Activated CD8-positive, alpha-beta memory T cell treated with anti-CD3 and anti-CD28 coated beads, Interleukin-2, amount 50 U/mL, for 24 hours (primary cell): Measurements from ENCODE around the gene OR8H3.
"Not testable (repeated sequence)": the region's sequence is repeated elsewhere in the genome, so short reads cannot be mapped to it uniquely, and the experiment has no call there.

Experiments used
- DNase-seq: peaks from one replicate; pipeline ENCODE4 v3.0.0-alpha.2; 2020; ENCODE audit errors: extremely low read depth

The OR8H3 gene

DNA sequence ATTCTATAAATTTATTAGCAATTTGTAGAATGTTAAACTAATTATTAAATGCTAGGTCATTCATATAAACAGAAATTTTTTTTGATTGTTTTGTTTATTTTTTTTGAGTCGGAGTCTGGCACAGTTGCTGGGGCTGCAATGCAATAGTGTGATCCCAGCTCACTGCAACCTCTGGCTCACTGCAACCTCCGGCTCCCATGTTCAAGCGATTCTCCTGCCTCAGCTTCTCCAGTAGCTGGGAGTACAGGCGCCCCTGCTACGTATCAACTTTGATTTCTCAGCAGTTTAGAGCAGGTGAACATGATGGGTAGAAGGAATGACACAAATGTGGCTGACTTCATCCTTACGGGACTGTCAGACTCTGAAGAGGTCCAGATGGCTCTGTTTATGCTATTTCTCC, at the start of gene OR8H3:
TSS of gene OR8H3 (plus strand) at position 301 of the 400 bp plus-strand sequence. CDS start at position 301, 0 bp downstream.
- no peak for DNase-seq

DNA sequence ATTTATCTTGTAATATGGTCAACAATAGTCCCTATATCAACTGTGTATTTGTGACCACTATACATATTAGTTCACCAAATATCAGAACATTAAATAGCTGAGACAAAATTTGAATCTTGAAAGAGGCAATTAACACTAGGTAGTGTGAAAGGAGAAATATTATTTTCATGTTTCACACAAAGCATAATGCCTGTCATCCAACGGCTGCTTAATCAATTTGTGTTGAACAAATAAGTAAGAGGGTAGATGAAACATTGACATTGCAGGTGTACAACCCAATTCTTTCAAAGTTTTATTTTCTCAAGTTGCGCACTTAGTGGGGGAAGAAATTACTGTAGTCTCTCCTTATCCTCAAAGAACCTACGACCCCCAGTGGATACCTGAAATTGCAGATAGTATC, 32.5 kb upstream of the OR8H3 start:
- no peak for DNase-seq

DNA sequence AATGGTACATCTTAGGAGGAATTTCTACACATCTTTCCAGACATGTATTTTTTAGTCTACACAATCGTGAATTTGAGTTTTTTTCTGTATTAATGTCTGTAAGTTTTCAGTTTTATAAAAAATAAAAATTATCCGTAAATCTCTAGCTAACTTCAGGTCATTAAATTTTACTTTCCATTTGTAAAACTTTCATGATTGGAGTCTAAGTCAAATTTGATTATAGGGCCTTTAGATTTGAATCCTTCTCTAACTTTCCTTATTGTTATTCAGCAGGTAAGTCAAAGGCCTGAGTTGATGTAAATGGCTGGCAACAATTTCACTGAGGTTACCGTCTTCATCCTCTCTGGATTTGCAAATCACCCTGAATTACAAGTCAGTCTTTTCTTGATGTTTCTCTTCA, 29.2 kb upstream of the OR8H3 start, which contains the start of gene OR8I2:
TSS of gene OR8I2 (plus strand) at position 301 of the 400 bp plus-strand sequence. CDS start at position 301, 0 bp downstream.
- DNase-seq = no peak

GRCh38 chr11:56103210-56103737, 18.9 kb upstream of the OR8H3 start, which contains the start of gene OR8H2:
Gene OR8H2, plus strand, starts transcription at chr11:56103687. Its CDS starts 1,356 bp downstream, at chr11:56105043.
- DNase-seq = no peak

- DNase-seq = no peak
These were observed 18.0 kb downstream of the OR8H3 start, which contains the start of gene OR8J3 for GRCh38 chr11:56140151-56140661. Gene OR8J3, minus strand, starts transcription at chr11:56140201. Its CDS starts 2,483 bp downstream, at chr11:56137718.

- DNase-seq = not testable (repeated sequence)
These were observed 21.5 kb downstream of the OR8H3 start for GRCh38 chr11:56143681-56144080.

- no peak for DNase-seq
These were observed 29.2 kb downstream of the OR8H3 start for GRCh38 chr11:56151376-56151775.

- DNase-seq = no peak
These were observed 30.2 kb downstream of the OR8H3 start for GRCh38 chr11:56152333-56152732.

DNA sequence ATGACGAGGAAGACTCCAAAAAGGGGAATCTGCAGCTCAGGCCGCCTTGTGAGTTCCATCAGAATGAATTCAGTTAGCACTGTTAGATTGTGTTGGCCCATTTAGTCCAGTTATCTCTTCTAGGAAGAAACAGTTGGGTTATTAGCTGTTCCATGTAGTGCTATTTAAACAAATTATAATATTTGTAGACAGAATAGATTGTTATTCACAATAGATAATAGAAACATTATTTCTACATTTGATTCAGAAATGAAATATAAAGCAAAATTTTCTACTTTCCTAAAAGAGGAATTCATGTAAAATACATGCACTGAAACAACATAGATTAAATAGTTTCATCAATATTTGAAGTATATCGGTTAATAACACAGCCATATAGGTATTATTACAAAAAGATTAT, 38.0 kb downstream of the OR8H3 start, which contains the start of gene OR8K5:
TSS of gene OR8K5 (minus strand) at position 101 of the 400 bp plus-strand sequence. CDS start at position 101, 0 bp downstream.
- DNase-seq = no peak

- DNase-seq = no peak
These were observed 41.6 kb downstream of the OR8H3 start for GRCh38 chr11:56163804-56164203.

DNA sequence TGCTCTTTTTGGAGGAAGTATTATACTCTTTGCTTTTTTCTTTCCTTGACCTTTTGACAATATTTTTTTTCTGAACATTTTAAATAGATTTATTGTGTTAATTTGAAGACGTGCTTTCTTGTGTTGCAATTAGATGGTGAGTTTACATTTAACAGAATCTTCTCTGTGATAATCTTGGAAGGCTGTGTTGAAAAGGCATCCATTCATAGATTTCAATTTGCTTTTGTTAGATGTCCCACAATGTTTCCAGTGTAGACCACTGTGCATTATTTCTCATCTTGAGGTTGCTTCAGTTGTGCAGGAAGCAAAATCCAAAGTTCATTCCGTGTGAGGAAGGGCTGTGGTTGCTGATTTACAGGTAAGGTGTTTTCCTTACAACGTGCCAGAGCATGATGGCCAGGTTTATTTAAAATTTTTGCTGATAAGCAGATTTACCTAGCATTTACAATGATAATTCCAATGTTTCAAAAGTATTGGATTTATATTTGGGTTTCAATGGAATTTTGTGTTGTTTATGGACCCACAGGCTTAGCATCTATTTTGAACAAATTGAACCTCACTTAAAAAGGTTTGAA, 50.2 kb downstream of the OR8H3 start:
- DNase-seq = no peak
